WTC11 (cell line): ENCODE measurements around the gene MCRIP2. TPM values are rescaled to one million over a fixed set of nuclear protein-coding genes. Genes with fewer than 3 reads are reported as not detected.

ENCODE experiments used
- ATAC-seq: fragments of 200-7000 bp; cut with Tn5 transposase; 2 replicates; pipeline ENCODE4 v1.10.0; 2021; ENCODE audit warnings: mild to moderate bottlenecking, moderate library complexity
- CTCF ChIA-PET: fragments of 300-600 bp; sonication (Branson Sonifier 250); formaldehyde crosslinking; loops from one replicate; lab custom pipeline; 2021; ENCODE audit warnings: antibody characterized with exemption; lab: Charles Lee
- POLR2A ChIA-PET: fragments of 350-600 bp; sonication (Branson Sonifier 250); formaldehyde crosslinking; loops from one replicate; lab custom pipeline; 2021; ENCODE audit warnings: antibody characterized with exemption; lab: Charles Lee
- DNase-seq: peaks from one replicate; pipeline ENCODE4 v3.0.0; 2021; ENCODE audit warnings: low spot score
- H3K27ac Mint-ChIP-seq: 2 replicates; pipeline ENCODE4 v1.8.0; 2021; ENCODE audit warnings: mixed read lengths
- H3K27me3 Mint-ChIP-seq: 2 replicates; pipeline ENCODE4 v1.8.0; 2021; ENCODE audit warnings: low read depth, mild to moderate bottlenecking, moderate library complexity, mixed read lengths
- H3K36me3 Mint-ChIP-seq: 2 replicates; pipeline ENCODE4 v1.8.0; 2021; ENCODE audit warnings: mixed read lengths
- H3K4me1 Mint-ChIP-seq: 2 replicates; pipeline ENCODE4 v1.8.0; 2022; ENCODE audit warnings: mixed read lengths
- H3K4me3 Mint-ChIP-seq: 2 replicates; pipeline ENCODE4 v1.8.0; 2021; ENCODE audit warnings: mild to moderate bottlenecking, moderate library complexity, mixed read lengths
- H3K9me3 Mint-ChIP-seq: 2 replicates; pipeline ENCODE4 v1.8.0; 2021; ENCODE audit warnings: mixed read lengths
- ARID4B ChIP-seq: sonication (generic); formaldehyde crosslinking; IDR thresholded peaks from 2 replicates; pipeline ENCODE4 v1.8.0; 2023; ENCODE audit warnings: missing genetic modification reagents, mild to moderate bottlenecking, borderline replicate concordance
- CREM ChIP-seq: sonication (generic); formaldehyde crosslinking; IDR thresholded peaks from 2 replicates; pipeline ENCODE4 v1.8.1; 2022; ENCODE audit warnings: mild to moderate bottlenecking, missing genetic modification reagents, moderate library complexity
- E2F1 ChIP-seq: sonication (generic); formaldehyde crosslinking; IDR thresholded peaks from 2 replicates; pipeline ENCODE4 v1.8.0; 2022; ENCODE audit warnings: mild to moderate bottlenecking, missing genetic modification reagents
- EMX1 ChIP-seq: fragments of 250-450 bp; sonication (Bioruptor Pico); IDR thresholded peaks from 2 replicates; pipeline ENCODE4 v1.8.0; 2021; ENCODE audit warnings: mild to moderate bottlenecking
- ERG ChIP-seq: fragments of 250-450 bp; sonication (Bioruptor Pico); IDR thresholded peaks from 2 replicates; pipeline ENCODE4 v1.8.0; 2021; ENCODE audit warnings: mild to moderate bottlenecking
- GABPB1 ChIP-seq: sonication (generic); formaldehyde crosslinking; IDR thresholded peaks from 2 replicates; pipeline ENCODE4 v1.8.1; 2023; ENCODE audit warnings: mild to moderate bottlenecking, missing genetic modification reagents
- HMGA2 ChIP-seq: fragments of 250-450 bp; sonication (Bioruptor Pico); IDR thresholded peaks from 2 replicates; pipeline ENCODE4 v1.4.0; 2021; ENCODE audit warnings: mild to moderate bottlenecking, moderate library complexity
- JAZF1 ChIP-seq: fragments of 250-450 bp; sonication (Bioruptor Pico); IDR thresholded peaks from 2 replicates; pipeline ENCODE4 v1.9.0; 2021; ENCODE audit warnings: moderate library complexity, mild to moderate bottlenecking, inconsistent platforms
- KAT7 ChIP-seq: sonication (generic); formaldehyde crosslinking; IDR thresholded peaks from 2 replicates; pipeline ENCODE4 v1.8.1; 2023; ENCODE audit warnings: missing genetic modification reagents, mild to moderate bottlenecking, borderline replicate concordance
- PRRX2 ChIP-seq: fragments of 250-450 bp; sonication (Bioruptor Pico); IDR thresholded peaks from 2 replicates; pipeline ENCODE4 v1.8.0; 2021; ENCODE audit warnings: mild to moderate bottlenecking
- RORB ChIP-seq: fragments of 250-450 bp; sonication (Bioruptor Pico); IDR thresholded peaks from 2 replicates; pipeline ENCODE4 v1.9.0; 2021; ENCODE audit warnings: mild to moderate bottlenecking
- SOX15 ChIP-seq: fragments of 250-450 bp; sonication (Bioruptor Pico); IDR thresholded peaks from 2 replicates; pipeline ENCODE4 v1.9.0; 2021; ENCODE audit warnings: mild to moderate bottlenecking
- SP1 ChIP-seq: sonication (generic); formaldehyde crosslinking; conservative IDR thresholded peaks from 2 replicates; pipeline ENCODE4 v1.8.1; 2022; ENCODE audit warnings: missing genetic modification reagents
- USF2 ChIP-seq: sonication (generic); formaldehyde crosslinking; IDR thresholded peaks from 2 replicates; pipeline ENCODE4 v1.8.1; 2023; ENCODE audit warnings: mild to moderate bottlenecking, missing genetic modification reagents, moderate library complexity
- ZBTB43 ChIP-seq: sonication (generic); formaldehyde crosslinking; IDR thresholded peaks from 2 replicates; pipeline ENCODE4 v1.8.1; 2023; ENCODE audit warnings: mild to moderate bottlenecking, missing genetic modification reagents
- ZNF121 ChIP-seq: sonication (generic); formaldehyde crosslinking; IDR thresholded peaks from 2 replicates; pipeline ENCODE4 v1.8.0; 2023; ENCODE audit warnings: missing genetic modification reagents
- ZNF532 ChIP-seq: fragments of 250-450 bp; sonication (Bioruptor Pico); IDR thresholded peaks from 2 replicates; pipeline ENCODE4 v1.9.0; 2021; ENCODE audit warnings: mild to moderate bottlenecking, borderline replicate concordance
- total RNA-seq: library from RNA; stranded (reverse); gene quantifications from 3 replicates; pipeline ENCODE4 v1.2.3, GENCODE V29; 2021

The MCRIP2 gene
- total RNA-seq, 1 experiment from 2014 or later: 63.3 TPM

- peaks cover 20% of the 10 kb centered on the region for H3K36me3 Mint-ChIP-seq
- no peak overlapping the region for H3K4me3 Mint-ChIP-seq
- CTCF ChIA-PET: interaction anchor here (0.6 to 2.7 kb wide), 10 partner anchors 9 to 143 kb away, joined by 3 to 17 read pairs (median 4); partner anchors contain the start of gene RAB40C
- DNase-seq: no peak
- TF ChIP-seq SP1 (no peak), EMX1 (CRISPR knock-in tag) (no peak), KAT7 (CRISPR knock-in tag) (no peak), PRRX2 (CRISPR knock-in tag) (no peak), JAZF1 (CRISPR knock-in tag) (no peak), ARID4B (CRISPR knock-in tag) (no peak), GABPB1 (CRISPR knock-in tag) (no peak), CREM (CRISPR knock-in tag) (no peak), ZNF121 (CRISPR knock-in tag) (no peak), USF2 (no peak), E2F1 (CRISPR knock-in tag) (no peak), ZNF532 (no peak), RORB (CRISPR knock-in tag) (no peak), SOX15 (CRISPR knock-in tag) (no peak), ZBTB43 (CRISPR knock-in tag) (no peak), HMGA2 (CRISPR knock-in tag) (no peak), ERG (CRISPR knock-in tag) (no peak)
- TF ChIP-seq, all 79 proteins: peak for 0
- H3K4me1 Mint-ChIP-seq: peaks cover 8% of the 10 kb centered on the region
- POLR2A ChIA-PET: interaction anchor here (1.0 kb wide), 1 partner anchor 9 kb away, joined by 3 read pairs; no protein-coding TSS in a partner anchor
- peaks cover 7% of the 10 kb centered on the region for H3K9me3 Mint-ChIP-seq
- H3K27ac Mint-ChIP-seq: peak overlapping the region; percentile 50; the same call in 1 of the 2 replicates
- no peak for ATAC-seq
- H3K27me3 Mint-ChIP-seq: no peaks in the 10 kb centered on the region
Observed at GRCh38 chr16:609984-610383, 31.6 kb upstream of the MCRIP2 start.
